ENCODE results near the gene NOXA1. TPM values are rescaled to one million over a fixed set of nuclear protein-coding genes. Genes with fewer than 3 reads are reported as not detected.

NOXA1 gene
- total RNA-seq, 1 donor from 2014 or later = 0.50 TPM

GRCh38 chr9:137464291-137464999, 41.3 kb downstream of the NOXA1 start:
- FAIRE-seq (no peak), DNase-seq (ENCODE audit: low read depth) (no peak)
- Histone ChIP-seq H3K79me2 (ENCODE audit: insufficient read depth, low read length) (no peaks in the 10 kb centered on the region), H3K9me3 (ENCODE audit: insufficient read depth, low read depth, low read length) (no peaks in the 10 kb centered on the region), H3K4me3 (ENCODE audit: insufficient read depth, low read depth, low read length) (no peak overlapping the region), H3K4me1 (ENCODE audit: insufficient read depth, low read length) (peaks cover 3% of the 10 kb centered on the region), H3K27ac (ENCODE audit: low read depth, low read length) (no peak overlapping the region), H3K36me3 (ENCODE audit: insufficient read depth, low read length) (no peaks in the 10 kb centered on the region), H3K9ac (ENCODE audit: low read length) (no peak overlapping the region), H3K27me3 (ENCODE audit: insufficient read depth, low read length) (peaks cover 3% of the 10 kb centered on the region), H4K20me1 (ENCODE audit: insufficient read depth, low read length) (no peaks in the 10 kb centered on the region), H3K4me2 (ENCODE audit: low read length) (no peak overlapping the region), H2AFZ (ENCODE audit: low read depth, low read length) (no peak overlapping the region)
- H3K27ac Mint-ChIP-seq (ENCODE audit: unreplicated experiment) = no peak overlapping the region
- H3K36me3 Mint-ChIP-seq (ENCODE audit: low read depth, unreplicated experiment) = peaks cover 3% of the 10 kb centered on the region
- H3K9me3 Mint-ChIP-seq (ENCODE audit: unreplicated experiment) = no peaks in the 10 kb centered on the region
- no peaks in the 10 kb centered on the region for H3K4me1 Mint-ChIP-seq (ENCODE audit: low read depth, unreplicated experiment)
- H3K27me3 Mint-ChIP-seq (ENCODE audit: low read depth, unreplicated experiment) = peaks cover 8% of the 10 kb centered on the region
- H3K4me3 Mint-ChIP-seq (ENCODE audit: unreplicated experiment) = no peak overlapping the region
- no peak for TF ChIP-seq EZH2 (IDR thresholded peaks at IDR 0.05; ENCODE audit: insufficient read depth, low read length)
- TF ChIP-seq, protein P1, sequence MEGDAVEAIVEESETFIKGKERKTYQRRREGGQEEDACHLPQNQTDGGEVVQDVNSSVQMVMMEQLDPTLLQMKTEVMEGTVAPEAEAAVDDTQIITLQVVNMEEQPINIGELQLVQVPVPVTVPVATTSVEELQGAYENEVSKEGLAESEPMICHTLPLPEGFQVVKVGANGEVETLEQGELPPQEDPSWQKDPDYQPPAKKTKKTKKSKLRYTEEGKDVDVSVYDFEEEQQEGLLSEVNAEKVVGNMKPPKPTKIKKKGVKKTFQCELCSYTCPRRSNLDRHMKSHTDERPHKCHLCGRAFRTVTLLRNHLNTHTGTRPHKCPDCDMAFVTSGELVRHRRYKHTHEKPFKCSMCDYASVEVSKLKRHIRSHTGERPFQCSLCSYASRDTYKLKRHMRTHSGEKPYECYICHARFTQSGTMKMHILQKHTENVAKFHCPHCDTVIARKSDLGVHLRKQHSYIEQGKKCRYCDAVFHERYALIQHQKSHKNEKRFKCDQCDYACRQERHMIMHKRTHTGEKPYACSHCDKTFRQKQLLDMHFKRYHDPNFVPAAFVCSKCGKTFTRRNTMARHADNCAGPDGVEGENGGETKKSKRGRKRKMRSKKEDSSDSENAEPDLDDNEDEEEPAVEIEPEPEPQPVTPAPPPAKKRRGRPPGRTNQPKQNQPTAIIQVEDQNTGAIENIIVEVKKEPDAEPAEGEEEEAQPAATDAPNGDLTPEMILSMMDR (IDR thresholded peaks at IDR 0.05; ENCODE audit: insufficient read depth, low read depth, low read length) = no peak

DNA sequence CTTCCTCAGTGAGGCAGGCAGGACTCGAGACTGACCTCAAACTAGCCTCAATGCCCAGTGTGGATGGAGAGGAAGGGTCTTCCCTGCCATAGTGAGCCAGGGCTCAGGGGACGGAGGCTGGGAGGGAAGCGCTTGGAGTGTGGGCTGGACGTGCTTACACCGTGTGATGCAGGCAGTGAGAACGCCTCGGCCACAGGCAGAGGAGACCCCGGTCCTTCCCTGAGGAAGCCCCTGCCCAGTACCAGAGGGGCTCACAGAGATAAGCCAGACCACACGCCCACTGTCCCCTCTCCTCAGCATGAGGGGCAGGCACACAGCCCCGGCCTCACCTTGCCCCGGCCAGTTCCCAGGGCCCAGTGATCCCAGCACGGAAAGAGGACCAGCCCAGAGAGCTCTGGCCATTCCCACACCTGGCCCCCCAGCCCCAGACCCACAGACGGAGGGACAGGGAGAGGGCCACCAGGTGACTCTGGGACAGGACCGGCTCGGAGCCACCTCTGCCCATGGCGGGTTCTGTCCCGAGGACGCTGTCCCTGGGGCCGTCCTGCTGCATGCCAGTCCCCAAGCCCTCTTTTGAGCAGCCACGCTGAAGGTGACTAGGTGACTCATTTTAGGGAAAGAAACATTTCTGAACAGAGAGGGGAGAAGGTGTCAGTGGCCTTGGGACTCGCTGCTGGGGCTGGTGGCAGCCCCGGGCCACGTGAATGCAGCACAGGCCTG, 42.0 kb downstream of the NOXA1 start:
- Histone ChIP-seq H3K36me3 (ENCODE audit: insufficient read depth, low read length) (no peaks in the 10 kb centered on the region), H3K4me3 (ENCODE audit: insufficient read depth, low read depth, low read length) (no peak overlapping the region), H3K79me2 (ENCODE audit: insufficient read depth, low read length) (no peaks in the 10 kb centered on the region), H4K20me1 (ENCODE audit: insufficient read depth, low read length) (no peaks in the 10 kb centered on the region), H3K9me3 (ENCODE audit: insufficient read depth, low read depth, low read length) (no peaks in the 10 kb centered on the region), H2AFZ (ENCODE audit: low read depth, low read length) (no peak overlapping the region), H3K27ac (ENCODE audit: low read depth, low read length) (no peak overlapping the region), H3K27me3 (ENCODE audit: insufficient read depth, low read length) (peaks cover 3% of the 10 kb centered on the region), H3K4me2 (ENCODE audit: low read length) (no peak overlapping the region), H3K9ac (ENCODE audit: low read length) (no peak overlapping the region), H3K4me1 (ENCODE audit: insufficient read depth, low read length) (no peaks in the 10 kb centered on the region)
- TF ChIP-seq, protein P1 (IDR thresholded peaks at IDR 0.05; ENCODE audit: insufficient read depth, low read depth, low read length) = no peak
- no peak for TF ChIP-seq EZH2 (IDR thresholded peaks at IDR 0.05; ENCODE audit: insufficient read depth, low read length)
- Mint-ChIP-seq H3K9me3 (ENCODE audit: unreplicated experiment) (no peaks in the 10 kb centered on the region), H3K4me1 (ENCODE audit: low read depth, unreplicated experiment) (no peaks in the 10 kb centered on the region), H3K27ac (ENCODE audit: unreplicated experiment) (no peak overlapping the region), H3K27me3 (ENCODE audit: low read depth, unreplicated experiment) (peaks cover 8% of the 10 kb centered on the region), H3K36me3 (ENCODE audit: low read depth, unreplicated experiment) (peaks cover 3% of the 10 kb centered on the region), H3K4me3 (ENCODE audit: unreplicated experiment) (no peak overlapping the region)
- FAIRE-seq (no peak), DNase-seq (ENCODE audit: low read depth) (no peak)
